HL-60 (cell line): Measurements from ENCODE around the gene S100B.
A peak's percentile ranks its signal among the peaks of the same experiment; 100 is the strongest.

ENCODE experiments used
- GABPA ChIP-seq: IDR thresholded peaks from 2 replicates; pipeline ENCODE4 v1.6.1; 2012; ENCODE audit warnings: low read depth
- POLR2AphosphoS5 ChIP-seq: IDR thresholded peaks from 2 replicates; pipeline ENCODE4 v1.6.1; 2012; ENCODE audit warnings: low read depth
- SPI1 ChIP-seq: IDR thresholded peaks from 2 replicates; pipeline ENCODE4 v1.6.1; 2012; ENCODE audit warnings: low read depth, mild to moderate bottlenecking, borderline replicate concordance
- TF ChIP-seq, protein P1 (sequence below): IDR thresholded peaks from one replicate; pipeline ENCODE4 v1.5.1; 2011; ENCODE audit warnings: low read length, control low read depth, inconsistent platforms; ENCODE audit not compliant: insufficient read depth
- TF ChIP-seq, protein P2 (sequence below): IDR thresholded peaks from 2 replicates; pipeline ENCODE4 v1.6.1; 2012; ENCODE audit warnings: low read depth; ENCODE audit not compliant: insufficient replicate concordance

- TF ChIP-seq POLR2AphosphoS5 = no peak; the same call in 1 of the 2 replicates
- TF ChIP-seq, protein P1, sequence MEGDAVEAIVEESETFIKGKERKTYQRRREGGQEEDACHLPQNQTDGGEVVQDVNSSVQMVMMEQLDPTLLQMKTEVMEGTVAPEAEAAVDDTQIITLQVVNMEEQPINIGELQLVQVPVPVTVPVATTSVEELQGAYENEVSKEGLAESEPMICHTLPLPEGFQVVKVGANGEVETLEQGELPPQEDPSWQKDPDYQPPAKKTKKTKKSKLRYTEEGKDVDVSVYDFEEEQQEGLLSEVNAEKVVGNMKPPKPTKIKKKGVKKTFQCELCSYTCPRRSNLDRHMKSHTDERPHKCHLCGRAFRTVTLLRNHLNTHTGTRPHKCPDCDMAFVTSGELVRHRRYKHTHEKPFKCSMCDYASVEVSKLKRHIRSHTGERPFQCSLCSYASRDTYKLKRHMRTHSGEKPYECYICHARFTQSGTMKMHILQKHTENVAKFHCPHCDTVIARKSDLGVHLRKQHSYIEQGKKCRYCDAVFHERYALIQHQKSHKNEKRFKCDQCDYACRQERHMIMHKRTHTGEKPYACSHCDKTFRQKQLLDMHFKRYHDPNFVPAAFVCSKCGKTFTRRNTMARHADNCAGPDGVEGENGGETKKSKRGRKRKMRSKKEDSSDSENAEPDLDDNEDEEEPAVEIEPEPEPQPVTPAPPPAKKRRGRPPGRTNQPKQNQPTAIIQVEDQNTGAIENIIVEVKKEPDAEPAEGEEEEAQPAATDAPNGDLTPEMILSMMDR = no peak
- TF ChIP-seq, protein P2, sequence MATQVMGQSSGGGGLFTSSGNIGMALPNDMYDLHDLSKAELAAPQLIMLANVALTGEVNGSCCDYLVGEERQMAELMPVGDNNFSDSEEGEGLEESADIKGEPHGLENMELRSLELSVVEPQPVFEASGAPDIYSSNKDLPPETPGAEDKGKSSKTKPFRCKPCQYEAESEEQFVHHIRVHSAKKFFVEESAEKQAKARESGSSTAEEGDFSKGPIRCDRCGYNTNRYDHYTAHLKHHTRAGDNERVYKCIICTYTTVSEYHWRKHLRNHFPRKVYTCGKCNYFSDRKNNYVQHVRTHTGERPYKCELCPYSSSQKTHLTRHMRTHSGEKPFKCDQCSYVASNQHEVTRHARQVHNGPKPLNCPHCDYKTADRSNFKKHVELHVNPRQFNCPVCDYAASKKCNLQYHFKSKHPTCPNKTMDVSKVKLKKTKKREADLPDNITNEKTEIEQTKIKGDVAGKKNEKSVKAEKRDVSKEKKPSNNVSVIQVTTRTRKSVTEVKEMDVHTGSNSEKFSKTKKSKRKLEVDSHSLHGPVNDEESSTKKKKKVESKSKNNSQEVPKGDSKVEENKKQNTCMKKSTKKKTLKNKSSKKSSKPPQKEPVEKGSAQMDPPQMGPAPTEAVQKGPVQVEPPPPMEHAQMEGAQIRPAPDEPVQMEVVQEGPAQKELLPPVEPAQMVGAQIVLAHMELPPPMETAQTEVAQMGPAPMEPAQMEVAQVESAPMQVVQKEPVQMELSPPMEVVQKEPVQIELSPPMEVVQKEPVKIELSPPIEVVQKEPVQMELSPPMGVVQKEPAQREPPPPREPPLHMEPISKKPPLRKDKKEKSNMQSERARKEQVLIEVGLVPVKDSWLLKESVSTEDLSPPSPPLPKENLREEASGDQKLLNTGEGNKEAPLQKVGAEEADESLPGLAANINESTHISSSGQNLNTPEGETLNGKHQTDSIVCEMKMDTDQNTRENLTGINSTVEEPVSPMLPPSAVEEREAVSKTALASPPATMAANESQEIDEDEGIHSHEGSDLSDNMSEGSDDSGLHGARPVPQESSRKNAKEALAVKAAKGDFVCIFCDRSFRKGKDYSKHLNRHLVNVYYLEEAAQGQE = peak; percentile 39
- peak; percentile 60; the same call in 1 of the 2 replicates for TF ChIP-seq SPI1
- TF ChIP-seq GABPA = no peak
Measured at GRCh38 chr21:46552274-46552673, 52.6 kb downstream of the S100B start.
